Type B pancreatic cell (in vitro differentiated cells): Measurements from ENCODE around the gene MAN2A1. TPM values are rescaled to one million over a fixed set of nuclear protein-coding genes. Genes with fewer than 3 reads are reported as not detected.
A peak's percentile ranks its signal among the peaks of the same experiment; 100 is the strongest.

Experiments
- DNase-seq: peaks from one replicate; pipeline ENCODE4 v3.0.0; 2021; ENCODE audit warnings: mixed read lengths; ENCODE audit not compliant: unreplicated experiment; ENCODE audit errors: extremely low spot score
- H3K27ac Mint-ChIP-seq: 2 replicates; pipeline ENCODE4 v1.8.0; 2021; ENCODE audit warnings: mild to moderate bottlenecking, mixed read lengths
- H3K27me3 Mint-ChIP-seq: 2 replicates; pipeline ENCODE4 v1.8.0; 2021; ENCODE audit warnings: mixed read lengths
- H3K36me3 Mint-ChIP-seq: 2 replicates; pipeline ENCODE4 v1.8.0; 2021; ENCODE audit warnings: mixed read lengths
- H3K4me1 Mint-ChIP-seq: one replicate; pipeline ENCODE4 v1.8.0; 2021; ENCODE audit warnings: mixed read lengths; ENCODE audit not compliant: unreplicated experiment
- H3K4me3 Mint-ChIP-seq: 2 replicates; pipeline ENCODE4 v1.8.0; 2021; ENCODE audit warnings: mild to moderate bottlenecking, mixed read lengths
- H3K9me3 Mint-ChIP-seq: 2 replicates; pipeline ENCODE4 v1.8.0; 2021; ENCODE audit warnings: mixed read lengths
- CTCF ChIP-seq: fragments of 200-600 bp; sonication (generic); conservative IDR thresholded peaks from 2 replicates; pipeline ENCODE4 v1.5.0; 2021; ENCODE audit warnings: antibody characterized with exemption, mild to moderate bottlenecking
- total RNA-seq: library from RNA; stranded (reverse); gene quantifications from 2 replicates; pipeline ENCODE4 v1.2.1, GENCODE V29; 2021; ENCODE audit warnings: low replicate concordance

Gene MAN2A1
- total RNA-seq, 1 donor from 2014 or later: 47.9 TPM

GRCh38 chr5:109654455-109654854, 35.3 kb upstream of the MAN2A1 start:
- no peak for DNase-seq
- Mint-ChIP-seq H3K36me3 (no peaks in the 10 kb centered on the region), H3K27ac (no peak overlapping the region), H3K27me3 (peaks cover 2% of the 10 kb centered on the region), H3K9me3 (no peaks in the 10 kb centered on the region), H3K4me3 (no peak overlapping the region), H3K4me1 (peaks cover 20% of the 10 kb centered on the region)
- TF ChIP-seq CTCF: no peak

- TF ChIP-seq CTCF: no peak
- Mint-ChIP-seq H3K27me3 (no peaks in the 10 kb centered on the region), H3K4me1 (peaks cover 18% of the 10 kb centered on the region), H3K9me3 (no peaks in the 10 kb centered on the region), H3K27ac (no peak overlapping the region), H3K4me3 (no peak overlapping the region), H3K36me3 (no peaks in the 10 kb centered on the region)
- no peak for DNase-seq
These were observed 33.9 kb upstream of the MAN2A1 start for GRCh38 chr5:109655841-109656240.

- H3K27ac Mint-ChIP-seq: peak overlapping the region; percentile 5
- no peak overlapping the region for H3K4me3 Mint-ChIP-seq
- no peak for DNase-seq
- no peak for TF ChIP-seq CTCF
- H3K4me1 Mint-ChIP-seq: peaks cover 16% of the 10 kb centered on the region
- H3K9me3 Mint-ChIP-seq: peaks cover 4% of the 10 kb centered on the region
- no peaks in the 10 kb centered on the region for H3K27me3 Mint-ChIP-seq
- H3K36me3 Mint-ChIP-seq: peaks cover 3% of the 10 kb centered on the region
These were observed 32.9 kb upstream of the MAN2A1 start for GRCh38 chr5:109656829-109657228.

- peaks cover 4% of the 10 kb centered on the region for H3K9me3 Mint-ChIP-seq
These were observed 29.8 kb upstream of the MAN2A1 start for GRCh38 chr5:109659901-109660300.

GRCh38 chr5:109660301-109660700, 29.4 kb upstream of the MAN2A1 start:
- DNase-seq: no peak
- peaks cover 3% of the 10 kb centered on the region for H3K36me3 Mint-ChIP-seq
- no peaks in the 10 kb centered on the region for H3K27me3 Mint-ChIP-seq
- peaks cover 13% of the 10 kb centered on the region for H3K4me1 Mint-ChIP-seq
- no peak overlapping the region for H3K4me3 Mint-ChIP-seq
- peaks cover 4% of the 10 kb centered on the region for H3K9me3 Mint-ChIP-seq
- no peak for TF ChIP-seq CTCF
- H3K27ac Mint-ChIP-seq: no peak overlapping the region

More at GRCh38 chr5:109659901-109660300, 29.8 kb upstream of the MAN2A1 start:
- no peak for TF ChIP-seq CTCF
- no peak for DNase-seq
- Mint-ChIP-seq H3K4me1 (peaks cover 13% of the 10 kb centered on the region), H3K27ac (no peak overlapping the region), H3K27me3 (no peaks in the 10 kb centered on the region), H3K36me3 (peaks cover 3% of the 10 kb centered on the region), H3K4me3 (no peak overlapping the region)

- H3K27me3 Mint-ChIP-seq: no peaks in the 10 kb centered on the region
- no peak for DNase-seq
- no peaks in the 10 kb centered on the region for H3K9me3 Mint-ChIP-seq
- peaks cover 11% of the 10 kb centered on the region for H3K4me1 Mint-ChIP-seq
- no peak for TF ChIP-seq CTCF
- H3K4me3 Mint-ChIP-seq: no peak overlapping the region
- no peaks in the 10 kb centered on the region for H3K36me3 Mint-ChIP-seq
- no peak overlapping the region for H3K27ac Mint-ChIP-seq
These were observed 21.5 kb upstream of the MAN2A1 start for GRCh38 chr5:109668237-109668636.
